ENCODE measurements around the gene FSD2. TPM values are rescaled to one million over a fixed set of nuclear protein-coding genes. Genes with fewer than 3 reads are reported as not detected.

FSD2 gene
- total RNA-seq, 1 experiment from 2014 or later: not detected

GRCh38 chr15:82810061-82810889 is 4.4 kb upstream of the FSD2 start:
- no TSS peak for BruUV-seq (replicated peaks)
- POLR2A ChIA-PET (ENCODE audit: low non-redundant PET): no interaction called here
- Histone ChIP-seq H3K9me3 (ENCODE audit: low read depth, low read length, poor library complexity, severe bottlenecking) (no peaks in the 10 kb centered on the region), H3K27ac (ENCODE audit: low read depth, low read length, poor library complexity, severe bottlenecking) (peak overlapping the region; percentile 94), H3K36me3 (ENCODE audit: insufficient read depth, low read length, poor library complexity, severe bottlenecking) (peaks cover 13% of the 10 kb centered on the region), H3K4me1 (ENCODE audit: insufficient read depth, low read length, poor library complexity, severe bottlenecking) (peaks cover 5% of the 10 kb centered on the region), H3K27me3 (replicated peaks; ENCODE audit: insufficient read depth, low read depth, low read length, poor library complexity) (no peaks in the 10 kb centered on the region), H3K4me3 (ENCODE audit: low read depth, low read length, poor library complexity, severe bottlenecking) (peak overlapping the region; percentile 95)
- CTCF ChIA-PET: no interaction called here
- peak; percentile 63 for DNase-seq (ENCODE audit: low spot score)
- intact Hi-C loops (cut with micrococcal nuclease; ENCODE audit: unreplicated experiment): no loop called here
- TF ChIP-seq, protein P1, sequence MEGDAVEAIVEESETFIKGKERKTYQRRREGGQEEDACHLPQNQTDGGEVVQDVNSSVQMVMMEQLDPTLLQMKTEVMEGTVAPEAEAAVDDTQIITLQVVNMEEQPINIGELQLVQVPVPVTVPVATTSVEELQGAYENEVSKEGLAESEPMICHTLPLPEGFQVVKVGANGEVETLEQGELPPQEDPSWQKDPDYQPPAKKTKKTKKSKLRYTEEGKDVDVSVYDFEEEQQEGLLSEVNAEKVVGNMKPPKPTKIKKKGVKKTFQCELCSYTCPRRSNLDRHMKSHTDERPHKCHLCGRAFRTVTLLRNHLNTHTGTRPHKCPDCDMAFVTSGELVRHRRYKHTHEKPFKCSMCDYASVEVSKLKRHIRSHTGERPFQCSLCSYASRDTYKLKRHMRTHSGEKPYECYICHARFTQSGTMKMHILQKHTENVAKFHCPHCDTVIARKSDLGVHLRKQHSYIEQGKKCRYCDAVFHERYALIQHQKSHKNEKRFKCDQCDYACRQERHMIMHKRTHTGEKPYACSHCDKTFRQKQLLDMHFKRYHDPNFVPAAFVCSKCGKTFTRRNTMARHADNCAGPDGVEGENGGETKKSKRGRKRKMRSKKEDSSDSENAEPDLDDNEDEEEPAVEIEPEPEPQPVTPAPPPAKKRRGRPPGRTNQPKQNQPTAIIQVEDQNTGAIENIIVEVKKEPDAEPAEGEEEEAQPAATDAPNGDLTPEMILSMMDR (conservative IDR thresholded peaks at IDR 0.05; ENCODE audit: low read depth, low read length): no peak

DNA sequence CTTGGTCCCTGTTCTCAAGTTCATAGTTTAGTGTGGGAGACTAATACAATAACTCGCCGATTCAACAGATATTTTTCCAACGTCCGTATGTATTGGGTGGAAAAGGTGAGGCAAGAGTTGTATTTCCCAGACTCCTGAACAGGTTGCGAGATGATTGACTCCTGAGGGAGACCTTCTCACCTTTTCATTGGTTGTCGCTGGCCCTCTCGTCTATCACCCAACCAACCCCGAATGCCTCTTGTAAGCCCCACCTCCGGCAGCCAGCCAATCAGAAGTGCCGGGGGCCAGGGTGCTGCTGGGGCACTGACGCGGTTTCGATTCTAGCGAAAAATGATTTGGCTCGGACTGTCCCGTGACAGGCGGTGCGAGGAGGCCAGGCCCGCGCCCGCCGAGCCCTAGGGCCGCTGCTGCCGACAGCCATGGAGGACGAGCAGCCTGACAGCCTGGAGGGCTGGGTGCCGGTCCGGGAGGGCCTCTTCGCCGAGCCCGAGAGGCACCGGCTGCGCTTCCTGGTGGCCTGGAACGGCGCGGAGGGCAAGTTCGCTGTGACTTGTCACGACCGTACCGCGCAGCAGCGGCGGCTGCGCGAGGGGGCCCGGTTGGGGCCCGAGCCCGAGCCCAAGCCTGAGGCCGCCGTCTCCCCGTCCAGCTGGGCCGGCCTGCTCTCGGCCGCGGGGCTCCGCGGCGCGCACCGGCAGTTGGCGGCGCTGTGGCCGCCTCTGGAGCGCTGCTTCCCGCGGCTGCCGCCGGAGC is 3.6 kb upstream of the FSD2 start, which contains the start of gene WHAMM:
Gene WHAMM (plus strand): TSS at position 321 of the 753 bp plus-strand sequence. CDS start 99 bp downstream, at position 420.
- ChIA-PET POLR2A (ENCODE audit: low non-redundant PET) (no interaction called here), CTCF (no interaction called here)
- intact Hi-C loops (cut with micrococcal nuclease; ENCODE audit: unreplicated experiment): no loop called here
- peaks cover 5% of the 10 kb centered on the region for H3K4me1 ChIP-seq (ENCODE audit: insufficient read depth, low read length, poor library complexity, severe bottlenecking)
- no peak for TF ChIP-seq EZH2 (IDR thresholded peaks at IDR 0.05; ENCODE audit: borderline replicate concordance, low read depth, low read length, poor library complexity, severe bottlenecking)
- TF ChIP-seq, protein P1 (conservative IDR thresholded peaks at IDR 0.05; ENCODE audit: low read depth, low read length): no peak; the same call in 1 of the 2 replicates
- BruUV-seq (replicated peaks): no TSS peak
- peak within 1 kb of the TSS; percentile 95 for H3K4me3 ChIP-seq (ENCODE audit: low read depth, low read length, poor library complexity, severe bottlenecking)
- DNase-seq (ENCODE audit: low spot score): peak; percentile 99
- H3K27me3 ChIP-seq (replicated peaks; ENCODE audit: insufficient read depth, low read depth, low read length, poor library complexity): no peaks in the 10 kb centered on the region
- H3K27ac ChIP-seq (ENCODE audit: low read depth, low read length, poor library complexity, severe bottlenecking): peak within 1 kb of the TSS; percentile 94
- H3K9me3 ChIP-seq (ENCODE audit: low read depth, low read length, poor library complexity, severe bottlenecking): no peaks in the 10 kb centered on the region
- H3K36me3 ChIP-seq (ENCODE audit: insufficient read depth, low read length, poor library complexity, severe bottlenecking): peaks cover 13% of the 10 kb centered on the region

- intact Hi-C loops (cut with micrococcal nuclease; ENCODE audit: unreplicated experiment): no loop called here
- Histone ChIP-seq H3K4me3 (ENCODE audit: low read depth, low read length, poor library complexity, severe bottlenecking) (no peak overlapping the region), H3K9me3 (ENCODE audit: low read depth, low read length, poor library complexity, severe bottlenecking) (no peaks in the 10 kb centered on the region), H3K27ac (ENCODE audit: low read depth, low read length, poor library complexity, severe bottlenecking) (no peak overlapping the region), H3K36me3 (ENCODE audit: insufficient read depth, low read length, poor library complexity, severe bottlenecking) (peaks cover 7% of the 10 kb centered on the region), H3K4me1 (ENCODE audit: insufficient read depth, low read length, poor library complexity, severe bottlenecking) (peaks cover 5% of the 10 kb centered on the region), H3K27me3 (replicated peaks; ENCODE audit: insufficient read depth, low read depth, low read length, poor library complexity) (no peaks in the 10 kb centered on the region)
- ChIA-PET CTCF (no interaction called here), POLR2A (ENCODE audit: low non-redundant PET) (no interaction called here)
- DNase-seq (ENCODE audit: low spot score): no peak
- BruUV-seq (replicated peaks): no TSS peak
- TF ChIP-seq EZH2 (IDR thresholded peaks at IDR 0.05; ENCODE audit: borderline replicate concordance, low read depth, low read length, poor library complexity, severe bottlenecking): no peak
- TF ChIP-seq, protein P1 (conservative IDR thresholded peaks at IDR 0.05; ENCODE audit: low read depth, low read length): no peak
Observed at GRCh38 chr15:82808634-82809041, 2.8 kb upstream of the FSD2 start.
